ENCODE results near the gene WDR88.
"Not testable (repeated sequence)": the region's sequence is repeated elsewhere in the genome, so short reads cannot be mapped to it uniquely, and the experiment has no call there.

The WDR88 gene, protein sequence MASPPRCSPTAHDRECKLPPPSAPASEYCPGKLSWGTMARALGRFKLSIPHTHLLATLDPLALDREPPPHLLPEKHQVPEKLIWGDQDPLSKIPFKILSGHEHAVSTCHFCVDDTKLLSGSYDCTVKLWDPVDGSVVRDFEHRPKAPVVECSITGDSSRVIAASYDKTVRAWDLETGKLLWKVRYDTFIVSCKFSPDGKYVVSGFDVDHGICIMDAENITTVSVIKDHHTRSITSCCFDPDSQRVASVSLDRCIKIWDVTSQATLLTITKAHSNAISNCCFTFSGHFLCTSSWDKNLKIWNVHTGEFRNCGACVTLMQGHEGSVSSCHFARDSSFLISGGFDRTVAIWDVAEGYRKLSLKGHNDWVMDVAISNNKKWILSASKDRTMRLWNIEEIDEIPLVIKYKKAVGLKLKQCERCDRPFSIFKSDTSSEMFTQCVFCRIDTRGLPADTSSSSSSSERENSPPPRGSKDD

DNA sequence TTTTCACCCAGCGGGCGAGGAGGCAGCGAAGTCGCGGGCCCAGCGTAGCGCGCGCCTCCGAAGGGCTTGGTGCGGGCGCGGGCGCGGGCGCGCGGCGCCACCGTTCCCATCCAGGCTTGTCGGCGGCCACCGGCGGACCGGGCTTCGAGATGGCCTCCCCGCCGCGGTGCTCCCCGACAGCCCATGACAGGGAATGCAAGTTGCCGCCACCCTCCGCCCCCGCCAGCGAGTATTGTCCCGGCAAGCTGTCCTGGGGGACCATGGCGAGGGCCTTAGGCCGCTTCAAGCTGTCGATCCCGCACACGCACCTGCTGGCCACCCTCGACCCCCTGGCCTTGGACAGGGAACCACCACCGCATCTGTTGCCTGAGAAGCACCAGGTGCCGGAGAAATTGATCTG, at the start of gene WDR88:
TSS of gene WDR88 (plus strand) at position 94 of the 400 bp plus-strand sequence. CDS start at position 150, 56 bp downstream.
- DNase-seq (ENCODE audit: low read depth): no peak

DNA sequence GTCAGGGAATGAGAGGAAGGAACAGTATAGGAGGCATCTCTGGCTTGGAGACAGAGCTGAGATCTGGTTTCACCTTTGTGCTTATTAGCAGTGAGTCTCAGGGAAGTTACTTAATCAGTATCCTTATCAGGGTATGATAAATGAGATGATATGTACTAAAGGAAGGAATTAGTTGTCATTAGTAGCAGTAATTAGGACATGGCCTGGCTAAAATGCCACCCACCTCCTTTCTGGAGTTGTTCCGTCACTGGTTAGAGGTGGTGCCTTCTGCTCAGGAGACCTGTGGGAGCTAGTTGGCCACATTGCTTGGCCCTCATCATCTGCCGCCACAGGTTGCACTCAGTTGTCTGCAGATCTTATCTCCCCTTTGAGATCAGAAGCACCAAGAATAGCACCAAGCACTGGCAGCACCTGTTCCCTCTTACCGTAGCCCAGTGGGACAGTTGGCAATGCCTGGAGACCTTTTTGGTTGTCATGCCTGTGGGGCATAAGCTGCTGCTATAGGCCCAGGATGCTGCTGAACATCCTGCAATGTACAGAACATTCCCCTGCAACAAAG, 46.3 kb upstream of the WDR88 start:
- DNase-seq (ENCODE audit: low read depth): no peak

DNA sequence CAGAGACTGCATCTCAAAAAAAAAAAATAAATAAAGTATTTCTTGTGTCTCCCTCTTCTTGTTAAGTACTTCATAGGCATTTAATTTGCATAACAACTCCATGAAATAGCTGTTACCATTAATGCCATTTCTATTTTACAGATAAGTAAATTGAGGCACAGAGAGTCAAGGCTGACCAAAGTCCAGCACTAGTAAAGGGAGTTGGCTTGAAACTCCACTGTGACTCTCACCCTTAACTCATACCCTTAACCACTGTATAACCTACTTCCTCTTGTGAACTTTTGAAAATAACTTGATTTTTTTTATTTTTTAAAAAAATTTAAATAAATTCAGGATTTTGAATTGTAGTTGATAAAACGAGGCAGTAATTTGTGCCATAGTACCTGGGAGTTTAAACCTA, 45.0 kb upstream of the WDR88 start:
- no peak for DNase-seq (ENCODE audit: low read depth)

DNA sequence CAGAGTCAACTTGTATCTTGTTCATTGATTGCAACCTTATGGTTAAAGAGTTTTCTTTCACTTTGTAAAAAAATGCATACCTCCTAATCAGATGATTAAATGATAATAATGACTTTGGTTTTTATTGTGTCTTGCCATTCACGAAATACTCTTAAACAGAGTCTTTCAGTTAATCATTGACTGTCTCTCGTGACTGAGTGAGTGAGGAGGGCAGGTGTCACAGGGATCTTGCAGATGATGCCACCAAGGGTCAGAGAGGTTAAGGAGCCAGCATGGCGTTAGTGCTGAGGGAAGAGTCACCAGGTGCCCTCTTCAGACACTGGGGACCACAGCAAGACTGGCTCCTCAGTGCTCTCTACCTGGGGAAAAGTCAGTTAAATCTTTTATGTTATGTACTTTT, 42.9 kb upstream of the WDR88 start:
- DNase-seq (ENCODE audit: low read depth): no peak

DNA sequence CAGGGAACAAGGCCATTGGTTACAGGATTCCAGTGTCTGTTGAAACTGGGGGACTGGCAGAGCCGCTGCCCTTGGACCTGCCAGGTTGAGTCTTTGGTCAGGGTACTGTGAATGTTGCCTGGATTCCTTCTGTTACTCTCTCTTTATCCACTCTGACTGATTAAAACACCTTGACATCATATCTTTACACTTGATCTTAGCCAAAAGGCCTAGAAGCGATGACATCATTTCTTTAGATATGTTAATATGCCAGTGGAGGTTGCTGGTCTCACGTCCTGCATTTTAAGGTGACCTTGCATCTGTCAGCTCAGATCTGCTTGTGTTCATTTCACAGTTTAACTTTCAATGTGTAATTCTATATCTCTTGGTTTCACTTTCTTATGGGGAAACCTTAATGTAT, 41.7 kb upstream of the WDR88 start:
- no peak for DNase-seq (ENCODE audit: low read depth)

DNA sequence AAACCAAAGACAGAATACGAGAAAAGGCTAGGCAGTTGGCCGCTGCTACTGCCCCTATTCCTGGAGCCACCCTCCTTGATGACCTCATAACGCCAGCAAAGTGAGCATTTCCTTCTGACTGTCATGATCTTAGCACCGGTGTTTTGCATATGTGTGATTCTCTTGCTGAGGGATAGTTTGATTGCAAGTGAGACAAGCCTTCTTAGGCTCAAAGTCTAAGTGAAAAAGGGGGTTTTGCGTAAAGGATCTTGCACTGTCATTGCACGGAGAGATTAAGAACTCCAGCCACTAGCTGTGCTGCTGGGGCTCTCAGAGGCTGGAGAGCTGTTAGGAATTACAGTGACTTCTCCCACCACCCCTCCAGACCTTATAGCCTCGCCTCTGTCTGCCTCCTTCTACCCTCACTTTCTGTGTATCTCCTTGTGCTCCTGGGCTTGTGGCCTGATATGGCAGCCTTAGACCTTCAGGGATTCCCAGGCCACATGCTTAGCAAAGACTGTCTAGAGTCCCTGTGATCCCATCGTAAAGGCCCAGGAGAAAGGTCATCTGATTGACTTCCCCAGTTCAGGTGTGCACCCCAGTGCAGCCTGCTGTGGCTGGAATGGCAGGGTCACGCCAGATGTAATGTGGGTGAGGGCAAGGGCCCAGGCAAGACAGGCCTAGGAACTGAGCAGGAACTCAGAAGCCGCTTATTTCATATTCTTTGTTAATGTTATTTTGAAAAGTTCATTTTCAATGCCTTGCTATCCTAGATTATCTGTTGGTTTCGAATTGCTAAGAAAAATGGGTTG, 38.3 kb upstream of the WDR88 start:
- DNase-seq (ENCODE audit: low read depth): no peak

DNA sequence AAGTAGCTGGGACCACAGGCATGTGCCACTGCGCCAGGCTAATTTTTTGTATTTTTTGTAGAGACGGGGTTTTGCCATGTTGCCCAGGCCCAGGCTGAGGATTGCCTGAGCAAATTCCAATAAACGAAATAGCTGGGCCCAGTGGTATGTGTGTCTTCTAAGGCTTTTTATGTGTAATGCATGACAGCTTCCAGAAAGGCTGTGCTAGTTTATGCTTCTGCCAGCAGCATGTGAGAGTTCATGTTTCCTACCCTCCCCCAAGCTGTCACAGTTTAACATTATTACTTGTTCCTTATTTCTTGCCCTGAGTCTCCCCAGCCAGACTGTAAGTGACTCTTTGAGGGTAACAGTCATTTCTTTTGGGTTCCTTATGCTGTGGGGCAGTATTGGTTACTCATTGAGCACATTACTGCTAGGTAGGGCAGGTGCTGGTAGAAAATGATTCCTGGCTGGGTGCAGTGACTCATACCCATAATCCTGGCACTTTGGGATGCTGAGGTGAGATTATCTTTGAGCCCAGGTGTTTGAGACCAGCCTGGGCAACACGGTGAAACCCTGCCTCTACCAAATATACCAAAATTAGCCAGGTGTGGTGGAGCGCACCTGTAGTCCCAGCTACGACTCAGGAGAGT, 37.4 kb upstream of the WDR88 start:
- no peak for DNase-seq (ENCODE audit: low read depth)

DNA sequence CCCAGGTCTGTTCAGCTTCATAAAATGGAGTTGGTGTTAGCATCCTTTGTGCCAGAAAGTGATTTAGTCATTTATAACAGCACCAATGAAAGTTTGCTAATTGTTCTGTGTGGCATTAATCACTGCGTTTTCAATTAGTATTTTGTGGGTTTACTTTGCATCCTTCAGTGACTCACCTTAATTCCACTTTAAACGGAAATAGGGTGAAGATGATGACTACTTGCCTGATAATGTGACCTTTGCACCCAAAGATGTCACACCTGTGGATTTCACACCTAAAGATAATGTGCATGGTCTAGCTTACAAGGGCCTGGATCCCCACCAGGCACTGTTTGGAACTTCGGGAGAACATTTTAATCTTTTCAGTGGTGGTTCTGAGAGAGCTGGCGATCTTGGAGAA, 35.9 kb upstream of the WDR88 start:
- no peak for DNase-seq (ENCODE audit: low read depth)

DNA sequence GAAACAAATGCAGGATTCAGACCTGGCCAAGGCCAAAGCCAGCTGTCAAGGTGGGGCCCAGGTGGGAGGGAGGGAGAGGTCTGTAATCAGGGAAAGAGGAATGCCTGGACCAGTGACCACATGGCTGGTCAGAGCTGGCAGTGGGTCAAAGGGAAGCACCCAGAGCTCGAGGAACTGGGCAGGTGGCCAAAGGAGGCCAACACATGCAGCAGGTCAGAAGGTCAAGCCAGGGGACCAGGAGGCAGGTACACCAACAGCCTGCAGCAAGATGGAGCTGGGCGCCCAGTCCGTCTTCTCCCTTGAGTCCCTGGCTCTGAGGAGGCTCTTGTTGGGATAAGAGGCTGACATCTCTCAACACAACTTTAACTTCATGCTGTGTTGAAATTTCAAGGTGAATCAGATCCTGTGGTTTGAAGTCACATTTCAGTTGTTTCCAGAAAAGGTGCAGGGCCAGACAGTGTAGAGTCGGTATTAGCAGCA, 33.8 kb upstream of the WDR88 start:
- no peak for DNase-seq (ENCODE audit: low read depth)

DNA sequence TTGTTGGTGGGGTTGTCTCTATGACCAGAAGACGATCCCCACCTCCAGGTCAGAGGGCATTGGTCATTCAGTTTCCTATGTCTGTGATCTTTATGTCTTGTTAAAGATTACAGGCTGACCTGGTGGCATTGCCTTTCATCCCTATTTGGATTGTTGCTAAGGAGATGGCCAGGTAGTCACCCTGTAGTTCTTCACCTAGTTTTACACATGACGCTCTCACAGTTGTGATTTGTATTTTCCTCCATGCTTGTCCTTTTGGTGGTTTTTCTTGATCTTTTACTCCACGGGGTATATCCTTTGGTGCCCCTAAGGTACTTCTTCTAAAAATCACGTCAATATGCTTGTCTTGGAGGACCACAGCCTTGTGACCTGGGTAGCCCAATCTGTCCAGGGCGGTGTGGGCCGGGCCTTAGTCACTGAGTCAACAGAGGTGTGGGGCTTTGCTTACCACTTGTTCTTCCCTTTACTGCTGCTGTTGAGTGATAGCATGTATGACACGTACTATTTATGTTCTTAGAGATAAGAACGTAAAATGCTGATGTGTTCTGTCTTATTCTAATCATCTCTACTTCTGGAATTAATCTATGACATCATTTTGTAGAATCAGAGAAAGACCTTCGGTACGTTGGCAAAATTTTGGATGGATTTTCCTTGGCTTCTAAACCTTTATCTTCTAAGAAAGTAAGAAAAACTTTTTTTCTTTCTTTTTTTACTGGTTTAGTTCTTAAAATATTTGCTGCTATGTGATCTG, 30.8 kb upstream of the WDR88 start:
- no peak for DNase-seq (ENCODE audit: low read depth)

DNA sequence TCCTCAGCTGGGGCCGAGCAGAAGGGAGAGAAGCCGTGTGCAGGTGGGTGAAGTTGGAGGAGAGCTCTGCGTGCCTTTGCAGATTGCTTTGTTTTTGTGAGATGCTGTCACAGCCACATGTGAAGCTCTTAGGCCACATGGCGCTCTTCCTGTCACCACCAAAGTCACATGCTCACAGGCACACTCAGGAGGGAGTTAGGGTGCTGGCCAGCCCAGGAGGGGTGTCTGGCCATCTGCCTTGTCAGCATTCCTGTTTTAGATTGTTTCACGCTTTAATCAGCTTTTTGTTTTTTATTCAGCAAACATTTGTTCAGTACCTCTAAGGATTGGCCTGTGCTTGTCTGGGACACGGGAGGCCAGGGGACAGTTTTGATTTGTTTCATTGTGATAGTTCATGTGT, 29.0 kb upstream of the WDR88 start:
- no peak for DNase-seq (ENCODE audit: low read depth)

DNA sequence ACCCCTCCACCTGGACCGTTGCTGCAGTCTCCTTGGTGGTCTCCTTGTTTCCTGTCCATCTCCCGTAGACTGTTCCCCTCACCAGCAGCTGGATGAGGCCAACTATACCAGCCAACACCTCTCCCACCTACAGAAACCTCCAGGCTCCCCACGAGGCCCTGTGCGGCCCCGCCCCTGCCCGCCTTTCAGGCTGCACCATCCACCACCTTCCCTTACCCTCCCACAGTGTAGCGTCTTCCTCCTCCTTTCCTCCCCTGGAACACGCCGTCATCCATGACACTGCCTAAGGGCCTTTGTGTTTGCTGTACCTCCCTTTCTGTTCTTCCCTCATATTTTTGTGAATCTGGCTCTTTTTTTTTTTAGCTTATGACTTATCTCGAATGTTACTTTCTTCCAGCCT, 23.8 kb upstream of the WDR88 start:
- DNase-seq (ENCODE audit: low read depth): no peak

DNA sequence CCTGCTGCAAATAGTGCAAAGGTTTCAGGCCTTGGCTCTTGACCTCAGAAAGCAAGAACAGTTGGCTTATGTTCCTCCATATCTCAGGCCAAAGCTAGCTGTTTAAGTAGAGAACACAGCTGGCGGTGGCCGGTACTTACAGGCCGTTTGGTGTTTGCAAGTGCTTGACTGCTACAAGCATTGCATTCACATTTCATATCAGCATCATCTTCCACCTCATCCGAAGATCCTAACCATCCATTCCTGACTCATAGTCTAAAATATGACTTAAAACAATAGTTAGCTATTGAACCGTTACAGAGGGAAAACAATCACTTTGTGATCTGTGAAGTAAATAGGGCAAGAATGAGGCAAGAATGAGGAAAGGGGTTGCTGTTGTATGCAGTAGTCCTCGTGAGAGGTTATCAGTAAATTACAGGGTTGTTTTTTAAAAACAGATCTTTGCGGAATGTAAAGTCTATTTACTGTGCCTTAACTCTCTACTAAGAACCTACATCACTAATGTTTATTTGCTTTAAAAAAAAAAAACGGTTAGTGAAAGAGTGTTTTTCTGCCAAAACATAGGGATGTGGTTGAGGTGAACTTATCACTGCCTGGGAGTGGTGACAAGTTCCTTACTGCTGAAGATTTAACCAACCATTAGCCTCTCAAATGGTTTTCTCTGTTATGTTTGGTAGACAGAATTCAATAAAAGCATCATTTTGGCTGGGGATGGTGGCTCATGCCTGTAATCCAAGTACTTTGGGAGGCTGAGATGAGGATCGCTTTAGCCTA, 21.6 kb upstream of the WDR88 start:
- peak; percentile 65 for DNase-seq (ENCODE audit: low read depth)

DNA sequence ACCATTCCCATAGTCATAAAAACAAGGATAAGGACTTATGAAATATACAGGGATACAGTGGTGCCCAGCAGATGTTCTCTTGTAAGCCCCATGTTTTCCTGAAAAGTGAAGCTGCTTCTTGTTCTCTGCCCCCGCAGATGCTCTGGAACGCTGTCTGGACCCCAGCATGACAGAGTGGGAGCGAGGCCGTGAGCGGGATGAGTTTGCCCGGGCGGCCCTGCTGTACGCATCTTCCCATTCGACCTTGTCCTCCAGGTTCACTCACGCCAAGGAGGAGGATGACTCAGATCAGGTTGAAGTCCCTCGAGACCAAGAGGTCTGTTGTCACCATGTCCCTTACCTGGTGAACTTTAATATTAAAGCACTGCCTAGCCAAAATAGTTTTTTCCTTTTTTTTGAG, 20.3 kb upstream of the WDR88 start:
- no peak for DNase-seq (ENCODE audit: low read depth)

DNA sequence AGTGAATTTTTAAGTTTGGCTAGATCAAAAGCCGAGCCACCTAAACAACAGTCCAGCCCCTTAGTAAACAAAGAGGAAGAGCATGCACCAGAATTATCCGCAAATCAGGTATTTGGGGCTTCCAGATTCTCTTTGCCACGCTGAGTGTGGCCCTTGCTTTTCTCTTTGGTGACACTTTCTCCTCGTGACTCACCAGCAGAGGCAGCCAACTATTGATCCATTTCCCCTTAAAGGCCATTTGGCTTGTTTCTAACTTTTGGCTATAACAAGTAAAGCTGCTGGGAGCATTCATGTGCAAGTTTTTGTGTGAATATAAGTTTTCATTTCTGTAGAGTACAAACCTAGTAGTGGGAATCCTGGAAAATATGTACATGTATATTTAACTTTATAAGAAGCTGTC, 17.6 kb upstream of the WDR88 start:
- DNase-seq (ENCODE audit: low read depth): no peak

DNA sequence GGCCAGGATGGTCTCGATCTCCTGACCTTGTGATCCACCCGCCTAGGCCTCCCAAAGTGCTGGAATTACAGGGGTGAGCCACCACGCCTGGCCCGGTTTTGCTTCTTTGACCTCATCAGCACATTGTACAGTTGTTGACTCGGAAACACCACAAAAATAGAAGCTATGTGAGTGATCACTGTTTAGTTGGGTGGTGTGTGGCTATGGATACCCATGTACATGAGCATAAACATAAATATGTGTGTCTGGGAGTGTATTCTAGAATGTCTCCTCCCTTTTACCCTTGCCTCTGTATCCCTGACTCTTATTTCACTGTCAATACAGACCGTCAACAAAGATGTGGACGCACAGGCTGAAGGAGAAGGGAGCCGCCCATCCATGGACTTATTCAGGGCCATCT, 14.4 kb upstream of the WDR88 start:
- DNase-seq (ENCODE audit: low read depth): no peak

DNA sequence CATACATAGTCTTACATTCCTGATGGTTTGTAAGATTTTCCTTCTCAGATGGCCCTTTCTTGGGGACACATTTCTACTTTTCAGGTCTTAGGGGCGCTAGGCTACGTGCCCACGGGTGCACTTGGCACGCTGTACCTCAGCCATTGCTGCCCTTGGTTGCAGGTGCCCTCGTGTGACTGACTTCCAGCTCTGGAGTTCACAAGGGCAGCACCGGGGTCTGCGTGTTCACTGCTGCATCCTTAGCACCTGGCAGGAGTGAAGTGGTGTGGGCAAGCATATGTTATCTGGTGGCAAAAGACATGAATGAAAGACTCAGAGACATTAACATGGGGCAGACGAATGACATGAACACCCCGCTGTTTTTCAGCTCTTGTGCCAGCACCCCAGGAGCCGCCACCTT, 13.3 kb upstream of the WDR88 start:
- DNase-seq (ENCODE audit: low read depth): no peak

DNA sequence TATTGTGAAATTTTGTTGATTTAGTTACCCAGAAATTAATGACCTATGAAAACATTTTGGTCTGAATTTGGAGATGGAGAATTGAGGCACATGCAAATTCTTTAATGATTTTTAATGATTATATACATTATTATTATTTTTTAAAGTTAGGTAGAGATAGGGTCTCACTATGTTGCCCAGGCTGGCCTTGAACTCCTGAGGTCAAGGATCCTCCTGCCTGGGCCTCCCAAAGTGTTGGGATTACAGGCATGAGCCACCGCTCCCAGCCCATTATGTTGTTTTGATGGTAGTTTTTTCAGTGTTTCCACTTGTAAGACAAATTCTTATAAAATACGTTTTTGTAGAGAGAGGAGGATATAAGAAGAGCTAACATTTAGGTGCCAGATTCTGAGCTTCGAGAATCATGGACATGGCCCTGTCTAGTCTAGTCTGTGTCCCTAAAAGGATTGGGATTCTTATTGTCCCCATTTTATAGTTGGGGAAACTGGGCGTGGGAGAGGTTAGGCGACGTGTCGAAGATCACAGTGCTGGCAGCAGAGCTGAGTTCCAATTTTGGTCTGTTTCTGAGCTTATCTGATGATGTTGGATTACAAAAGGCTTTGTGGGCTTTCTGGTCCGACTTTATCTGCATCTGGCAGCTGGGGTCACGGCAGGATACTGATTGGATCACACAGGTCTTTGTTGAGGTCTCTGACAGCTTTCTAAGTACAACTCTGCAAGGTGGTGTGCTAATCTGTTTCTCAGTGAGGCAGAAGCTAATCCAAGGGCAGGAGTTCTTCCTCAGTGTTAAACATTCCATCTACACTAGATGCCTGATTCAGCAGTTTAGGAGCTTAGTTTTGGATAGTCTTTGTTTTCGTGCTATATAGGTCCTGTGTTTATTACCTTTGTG, 7.5 kb upstream of the WDR88 start:
- DNase-seq (ENCODE audit: low read depth): no peak

DNA sequence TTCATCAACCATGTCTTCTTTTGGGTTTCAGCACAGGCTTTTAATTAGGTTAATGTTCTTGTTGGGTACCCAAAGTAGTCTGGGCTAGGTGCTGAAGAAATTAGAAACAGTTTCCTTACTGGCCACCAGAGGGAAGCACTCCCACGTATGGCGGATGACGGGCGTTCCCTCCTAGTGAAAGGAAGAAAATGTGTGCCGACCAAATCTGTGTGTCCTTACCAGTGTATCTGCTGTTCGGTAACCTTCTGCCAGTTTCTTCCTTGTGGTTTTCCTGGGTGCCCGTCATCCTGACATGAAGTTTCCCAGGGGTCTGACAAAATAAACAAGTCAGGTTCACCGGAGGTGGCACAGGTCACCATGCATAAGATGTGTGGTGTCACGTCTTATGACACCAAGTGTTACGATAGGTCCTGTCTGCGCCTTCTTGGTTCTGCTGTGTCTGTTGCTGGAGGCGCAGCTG, 6.0 kb upstream of the WDR88 start:
- DNase-seq (ENCODE audit: low read depth): peak; percentile 27

DNA sequence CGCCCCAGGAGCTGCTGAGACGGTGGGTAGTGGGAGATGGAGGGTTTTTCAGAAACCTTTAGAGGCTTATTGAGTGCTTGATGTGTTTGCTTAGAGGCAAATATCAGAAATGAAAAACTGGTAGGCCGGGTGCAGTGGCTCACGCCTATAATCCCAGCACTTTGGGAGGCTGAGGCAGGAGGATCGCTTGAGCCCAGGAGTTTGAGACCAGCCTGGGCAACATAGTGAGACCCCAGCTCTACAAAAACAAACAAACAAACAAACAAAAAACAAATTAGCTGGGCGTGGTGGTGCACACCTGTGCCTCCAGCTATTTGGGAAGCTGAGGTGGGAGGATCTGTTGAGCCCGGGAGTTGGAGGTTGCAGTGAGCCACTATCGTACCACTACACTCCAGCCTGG, 5.2 kb upstream of the WDR88 start:
- DNase-seq (ENCODE audit: low read depth): not testable (repeated sequence)
